K562 (cell line): Measurements from ENCODE around the gene NR6A1. TPM values are rescaled to one million over a fixed set of nuclear protein-coding genes. Genes with fewer than 3 reads are reported as not detected.

ENCODE experiments used
- ATAC-seq: fragments of 200-7000 bp; cut with Tn5 transposase; 3 replicates; pipeline ENCODE4 v1.9.1; 2020; ENCODE audit warnings: moderate library complexity
- BruUV-seq: library from RNA; stranded (reverse); fragments of 400-500 nt; replicated peaks from 2 replicates; lab custom pipeline; 2021; lab: Mats Ljungman, UMichigan
- CTCF ChIA-PET: fragments of 300-600 bp; formaldehyde crosslinking; extraction: SDS; loops from one replicate; lab custom pipeline; 2021; ENCODE audit warnings: low intra/inter-chr PET ratio; lab: Yijun Ruan, JAX
- POLR2A ChIA-PET: fragments of 300-600, 350-650 bp; sonication (Branson Sonifier 250); formaldehyde crosslinking; extraction: SDS; loops from one replicate; lab custom pipeline; 2021; ENCODE audit warnings: antibody characterized with exemption, inconsistent platforms; lab: Yijun Ruan, JAX
- DNase-seq, 4 experiments: peaks; one replicate each; pipeline versions ENCODE4 v3.0.0 to v3.0.0-alpha.2; 2011 to 2018; ENCODE audit warnings: low spot score in 3 of 4, mixed read lengths in 3 of 4; ENCODE audit errors: extremely low read depth in 1 of 4
- FAIRE-seq: peaks from 2 replicates; lab custom pipeline; 2011; peaks lifted over from hg19 to GRCh38; lab: Jason Lieb, UNC
- H2AFZ ChIP-seq: 2 replicates; pipeline ENCODE4 v1.6.0; 2011; ENCODE audit warnings: low read depth, low read length, control low read depth, inconsistent platforms
- H3K27ac ChIP-seq: fragments of 200-600 bp; 3 replicates; pipeline ENCODE4 v1.8.0; 2011; ENCODE audit warnings: low read depth, mild to moderate bottlenecking, control low read depth, inconsistent platforms, low read length, moderate library complexity, mixed read lengths; ENCODE audit errors: extremely low read depth
- H3K27me3 ChIP-seq, 2 experiments: fragments of 300-600 bp in 1 of 2; 2 replicates in 1 of 2; 3 replicates in 1 of 2; pipeline versions ENCODE4 v1.6.0 to v1.8.0; 2011; ENCODE audit warnings: inconsistent platforms in 2 of 2, low read length in 2 of 2, mild to moderate bottlenecking in 1 of 2, mixed read lengths in 1 of 2, moderate library complexity in 1 of 2; ENCODE audit not compliant: control insufficient read depth in 2 of 2, insufficient read depth in 2 of 2
- H3K36me3 ChIP-seq: fragments of 300-600 bp; 3 replicates; pipeline ENCODE4 v1.8.0; 2011; ENCODE audit warnings: mild to moderate bottlenecking, low read length, inconsistent platforms; ENCODE audit not compliant: control insufficient read depth, insufficient read depth
- H3K4me1 ChIP-seq, 2 experiments: fragments of 200-600 bp in 1 of 2; replicated peaks in 1 of 2; 2 replicates in 1 of 2; 3 replicates in 1 of 2; pipeline versions ENCODE4 v1.5.1 to v1.8.0; 2011; ENCODE audit warnings: inconsistent platforms in 2 of 2, low read length in 2 of 2, mild to moderate bottlenecking in 1 of 2, mixed read lengths in 1 of 2, moderate library complexity in 1 of 2; ENCODE audit not compliant: control insufficient read depth in 2 of 2, insufficient read depth in 2 of 2
- H3K4me2 ChIP-seq: 2 replicates; pipeline ENCODE4 v1.6.1; 2011; ENCODE audit warnings: low read length, control low read depth, inconsistent platforms, mixed read lengths; ENCODE audit not compliant: insufficient read depth
- H3K4me3 ChIP-seq: fragments of 200-600 bp; sonication (generic), shearing (Covaris generic); 2 replicates; pipeline ENCODE4 v1.5.1; 2016; ENCODE audit warnings: control low read depth, inconsistent platforms
- H3K79me2 ChIP-seq: fragments of 200-600 bp; 3 replicates; pipeline ENCODE4 v1.8.0; 2011; ENCODE audit warnings: low read length, inconsistent platforms; ENCODE audit not compliant: control insufficient read depth, insufficient read depth
- H3K9ac ChIP-seq, 2 experiments: 2 replicates each; pipeline versions ENCODE4 v1.6.0 to v1.6.1; 2011; ENCODE audit warnings: low read depth in 2 of 2, low read length in 2 of 2, control low read depth in 1 of 2, inconsistent platforms in 1 of 2, mild to moderate bottlenecking in 1 of 2, mixed read lengths in 1 of 2; ENCODE audit not compliant: insufficient read depth in 1 of 2
- H3K9me1 ChIP-seq: one replicate; pipeline ENCODE4 v1.6.0; 2011; ENCODE audit warnings: inconsistent platforms, mild to moderate bottlenecking, low read length, moderate library complexity; ENCODE audit not compliant: control insufficient read depth, insufficient read depth
- H3K9me3 ChIP-seq: replicated peaks from 2 replicates; pipeline ENCODE4 v1.5.1; 2011; ENCODE audit warnings: low read depth, low read length, inconsistent platforms; ENCODE audit not compliant: control insufficient read depth, insufficient read depth
- H4K20me1 ChIP-seq: replicated peaks from 2 replicates; pipeline ENCODE4 v1.6.1; 2011; ENCODE audit warnings: low read length, inconsistent platforms, mixed read lengths; ENCODE audit not compliant: control insufficient read depth, insufficient read depth
- ATF7 ChIP-seq: fragments of 450-650 bp; IDR thresholded peaks from 2 replicates; pipeline ENCODE4 v1.7.1; 2014; ENCODE audit warnings: mild to moderate bottlenecking, moderate library complexity
- CBX1 ChIP-seq: sonication (generic); IDR thresholded peaks from 2 replicates; pipeline ENCODE4 v1.6.1; 2016; ENCODE audit warnings: antibody characterized with exemption, low read depth, mild to moderate bottlenecking
- CTBP1 ChIP-seq: fragments of 450-650 bp; IDR thresholded peaks from 2 replicates; pipeline ENCODE4 v1.6.1; 2016; ENCODE audit warnings: borderline replicate concordance
- FOXK1 ChIP-seq: sonication (generic); formaldehyde crosslinking; IDR thresholded peaks from 2 replicates; pipeline ENCODE4 v1.8.0; 2022; ENCODE audit warnings: missing genetic modification reagents, mild to moderate bottlenecking, borderline replicate concordance
- KAT7 ChIP-seq: sonication (generic); formaldehyde crosslinking; IDR thresholded peaks from 2 replicates; pipeline ENCODE4 v1.8.0; 2022; ENCODE audit warnings: missing genetic modification reagents, mild to moderate bottlenecking, borderline replicate concordance
- MEF2D ChIP-seq: conservative IDR thresholded peaks from 2 replicates; pipeline ENCODE4 v1.6.1; 2016; ENCODE audit warnings: low read depth, missing genetic modification characterization, missing compliant biosample characterization
- PTBP1 ChIP-seq: fragments of 200-400 bp; formaldehyde crosslinking; IDR thresholded peaks from 2 replicates; pipeline ENCODE4 v1.6.1; 2017; ENCODE audit warnings: low read depth, low read length
- RBM39 ChIP-seq: fragments of 200-400 bp; formaldehyde crosslinking; optimal IDR thresholded peaks from 2 replicates; pipeline ENCODE3; 2018; ENCODE audit warnings: low read depth, low read length
- SP2 ChIP-seq: IDR thresholded peaks from 2 replicates; pipeline ENCODE4 v1.6.1; 2011; ENCODE audit warnings: mild to moderate bottlenecking, low read depth, low read length, moderate library complexity; ENCODE audit not compliant: poor library complexity, severe bottlenecking; ENCODE audit errors: extremely low read depth
- TAL1 ChIP-seq: fragments of 450-650 bp; IDR thresholded peaks from 2 replicates; pipeline ENCODE4 v1.6.1; 2016; ENCODE audit warnings: mild to moderate bottlenecking
- XRCC3 ChIP-seq: fragments of 450-650 bp; IDR thresholded peaks from 2 replicates; pipeline ENCODE4 v1.6.1; 2017; ENCODE audit warnings: mild to moderate bottlenecking, moderate library complexity
- ZNF217 ChIP-seq: sonication (generic); formaldehyde crosslinking; IDR thresholded peaks from 2 replicates; pipeline ENCODE4 v1.8.0; 2022; ENCODE audit warnings: mild to moderate bottlenecking, missing genetic modification reagents
- WGBS: fragments of 100-300 bp; shearing (Covaris generic); methylation state at CpG from one replicate; pipeline ENCODE4 v1.1.6; 2016; ENCODE audit warnings: low coverage, mixed read lengths; ENCODE audit not compliant: insufficient coverage; ENCODE audit errors: missing lambda C conversion rate; 5-methylcytosine and 5-hydroxymethylcytosine counted together
- in situ Hi-C: fragments of 300-500 bp; cut with MboI; formaldehyde crosslinking; loops from 4 replicates; pipeline ENCODE4 v1.15.0; 2018; ENCODE audit warnings: inconsistent platforms, mixed read lengths
- intact Hi-C: fragments of 100-400 bp; cut with micrococcal nuclease; formaldehyde crosslinking; loops from 2 replicates; pipeline ENCODE4 v1.14.2; 2022
- polyA plus RNA-seq, 8 experiments: library from polyadenylated mRNA; depleted of rRNA in 4 of 8; stranded (reverse) in 5 of 8; unstranded in 3 of 8; fragments of >200 nt; fragmentation: Nextera tagmentation in 2 of 8; fragmentation: Illumina TruSeq in 1 of 8; extraction: Ambion mirVana in 2 of 8; extraction: Trizol in 1 of 8; gene quantifications; 2 replicates each; pipeline versions ENCODE4 v1.2.1 to v1.2.3, GENCODE V29; 2011 to 2014; ENCODE audit warnings: inconsistent platforms in 1 of 8, missing spikeins in 1 of 8
- total RNA-seq, 7 experiments: library from RNA; depleted of rRNA in 6 of 7; stranded (reverse); fragments of >200 nt in 6 of 7; fragmentation: Illumina TruSeq in 2 of 7; extraction: Trizol in 2 of 7; gene quantifications; 2 replicates each; pipeline versions ENCODE4 v1.2.1 to v1.2.3, GENCODE V29; 2011 to 2021; ENCODE audit warnings: low replicate concordance in 1 of 7

Gene NR6A1
- total and polyA plus RNA-seq, 9 of the 15 experiments (the other 6 are each of a cell fraction or from before 2014, with no cell fraction given) = 9.7 to 55.4 (median 28.3) TPM

DNA sequence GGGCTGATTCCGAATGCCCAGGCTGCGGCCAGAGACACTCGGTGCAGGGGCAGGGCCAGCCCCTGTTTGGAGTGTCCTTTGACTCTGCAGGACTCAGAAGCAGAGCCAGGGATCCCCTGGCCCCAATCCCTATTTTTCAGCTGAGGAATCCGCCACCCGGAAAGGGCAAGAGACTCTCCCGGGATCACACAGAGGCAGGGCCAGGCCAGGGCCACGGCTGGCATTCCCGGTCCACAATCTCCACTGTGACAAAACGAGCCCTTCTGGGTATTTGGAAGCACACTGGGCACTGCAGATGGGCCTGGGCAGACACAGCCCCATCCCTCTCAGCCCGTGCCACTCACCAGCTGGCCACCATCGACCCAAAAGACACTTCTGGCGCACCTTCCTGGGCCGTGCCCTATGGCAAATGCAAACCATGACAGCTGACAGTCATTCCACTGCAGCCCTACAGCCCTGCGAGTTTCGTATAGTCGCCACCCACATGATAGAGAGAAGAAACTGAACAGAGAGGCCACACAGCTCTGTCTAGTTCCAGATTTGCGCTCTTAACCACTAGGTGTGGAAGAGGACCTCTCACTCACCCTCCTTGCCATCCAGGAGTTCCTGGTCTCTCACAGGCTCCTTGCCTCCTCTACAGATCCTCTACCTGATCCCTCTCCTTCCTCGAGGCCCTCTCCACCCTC lies 277.2 kb downstream of the NR6A1 start:
- ChIA-PET CTCF (no interaction called here), POLR2A (interaction anchor here (1.1 kb wide), 1 partner anchor 10 kb away, joined by 4 read pairs; no protein-coding TSS in a partner anchor)
- Histone ChIP-seq H3K4me2 (no peak overlapping the region), H3K36me3 (no peaks in the 10 kb centered on the region), H3K4me3 (no peak overlapping the region), H3K9ac (no peak overlapping the region; a peak in 1 of 4 replicates), H2AFZ (no peak overlapping the region), H3K27ac (no peak overlapping the region), H4K20me1 (peaks cover 23% of the 10 kb centered on the region; the same call in 1 of the 2 replicates), H3K9me1 (no peaks in the 10 kb centered on the region), H3K79me2 (no peaks in the 10 kb centered on the region), H3K4me1 (peaks cover 11 to 55% of the 10 kb centered on the region in 2 experiments; a peak in 3 of 5 replicates), H3K27me3 (peaks cover 8 to 82% of the 10 kb centered on the region in 2 experiments; a peak in 4 of 5 replicates), H3K9me3 (no peaks in the 10 kb centered on the region)
- BruUV-seq = no TSS peak
- WGBS = 27% methylated on average over 15 of the region's 18 CpGs
- DNase-seq (no peak), FAIRE-seq (no peak), ATAC-seq (no peak)
- no peak for TF ChIP-seq ZNF217 (CRISPR knock-in tag)
- TF ChIP-seq FOXK1 (CRISPR knock-in tag) = no peak
- no peak for TF ChIP-seq PTBP1
- no peak for TF ChIP-seq RBM39
- TF ChIP-seq CTBP1 = no peak
- TF ChIP-seq SP2 = no peak
- TF ChIP-seq CBX1 = no peak
- no peak for TF ChIP-seq MEF2D (tag)
- TF ChIP-seq KAT7 (CRISPR knock-in tag) = no peak
- no peak for TF ChIP-seq TAL1
- TF ChIP-seq XRCC3 = no peak
- TF ChIP-seq ATF7 = no peak
- in situ Hi-C loops = no loop called here
- intact Hi-C loops = no loop called here
